HG03196 (cell line): Measurements from ENCODE around the gene CAPZB.

Source experiments
- ATAC-seq: cut with Tn5 transposase; IDR thresholded peaks from one replicate; pipeline ENCODE4 v1.9.1; 2021; ENCODE audit not compliant: unreplicated experiment

CAPZB gene

DNA sequence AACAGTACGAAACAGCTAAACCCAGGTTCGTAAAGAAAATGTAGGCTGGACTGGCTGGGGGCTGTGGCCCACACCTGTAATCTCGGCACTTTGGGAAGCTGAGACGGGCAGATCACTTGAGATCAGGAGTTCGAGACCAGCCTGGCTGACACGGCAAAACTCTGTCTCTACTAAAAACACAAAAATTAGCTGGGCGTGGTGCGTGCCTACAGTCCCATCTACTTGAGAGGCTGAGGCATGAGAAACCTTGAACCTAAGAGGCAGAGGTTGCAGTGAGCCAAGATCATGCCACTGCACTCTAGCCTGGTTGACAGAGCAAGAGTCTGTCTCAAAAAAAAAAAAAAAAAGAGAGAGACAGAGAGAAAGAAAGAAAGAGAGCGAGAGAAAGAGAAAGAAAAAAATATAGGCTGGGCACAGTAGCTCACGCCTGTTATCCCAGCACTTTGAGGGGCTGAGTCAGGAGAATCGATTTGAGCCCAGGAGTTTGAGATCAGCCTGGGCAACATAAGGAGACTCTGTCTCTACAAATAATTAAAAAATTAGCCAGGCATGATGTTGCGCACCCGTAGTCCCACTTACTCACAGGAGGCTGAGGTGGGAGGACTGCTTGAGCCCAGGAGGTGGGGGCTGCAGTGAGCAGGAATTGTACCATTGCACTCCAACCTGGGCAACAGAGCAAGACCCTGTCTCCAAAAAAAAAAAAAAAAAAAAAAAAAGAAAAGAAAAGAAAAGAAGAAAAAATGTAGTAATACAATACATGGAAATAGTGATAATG lies 35.7 kb downstream of the CAPZB start:
- no peak for ATAC-seq

DNA sequence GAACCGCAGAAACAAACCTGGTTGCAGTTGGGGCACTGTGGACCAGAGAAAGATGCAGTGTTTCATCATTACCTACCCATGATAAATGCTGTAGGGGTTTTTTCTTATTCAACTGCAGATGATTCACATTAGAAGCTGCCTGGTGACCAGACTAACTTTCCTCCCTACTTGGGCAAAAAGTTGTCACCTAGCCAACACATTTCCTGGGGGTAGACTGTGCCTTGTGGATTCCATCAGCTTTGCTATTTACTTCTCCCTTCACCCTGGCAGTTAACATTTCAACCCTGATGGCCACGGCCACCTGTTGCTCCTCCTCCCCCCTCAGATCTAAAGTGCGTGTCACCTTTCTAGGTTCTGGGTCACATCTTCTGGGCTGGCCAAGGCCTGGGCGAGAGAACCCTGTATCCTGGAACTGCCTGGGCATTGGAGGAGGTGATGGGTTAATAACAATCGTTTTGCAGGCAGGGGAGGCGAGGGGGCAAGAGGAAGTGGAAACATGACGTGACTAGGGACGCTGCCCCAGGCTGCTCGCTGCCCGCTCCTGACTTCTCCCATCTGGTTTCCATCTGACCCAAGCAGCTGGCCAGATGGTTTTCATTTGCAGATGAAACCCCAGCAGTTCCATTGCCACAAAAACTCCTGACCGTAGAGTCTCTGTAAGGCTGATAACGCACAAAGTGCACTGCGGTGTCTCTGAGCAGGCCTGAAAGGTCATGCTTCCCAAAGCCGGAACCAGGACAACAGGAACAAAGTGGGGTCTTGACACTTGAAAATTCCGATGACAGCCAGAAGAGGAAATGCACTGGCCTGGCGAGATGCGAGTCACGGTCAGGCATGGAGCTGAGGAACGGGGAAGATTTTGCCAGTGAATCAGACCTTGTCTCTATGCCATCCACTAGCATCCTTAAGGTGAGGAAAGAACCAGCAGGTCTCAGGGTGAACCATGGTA lies 36.6 kb downstream of the CAPZB start:
- ATAC-seq = no peak

DNA sequence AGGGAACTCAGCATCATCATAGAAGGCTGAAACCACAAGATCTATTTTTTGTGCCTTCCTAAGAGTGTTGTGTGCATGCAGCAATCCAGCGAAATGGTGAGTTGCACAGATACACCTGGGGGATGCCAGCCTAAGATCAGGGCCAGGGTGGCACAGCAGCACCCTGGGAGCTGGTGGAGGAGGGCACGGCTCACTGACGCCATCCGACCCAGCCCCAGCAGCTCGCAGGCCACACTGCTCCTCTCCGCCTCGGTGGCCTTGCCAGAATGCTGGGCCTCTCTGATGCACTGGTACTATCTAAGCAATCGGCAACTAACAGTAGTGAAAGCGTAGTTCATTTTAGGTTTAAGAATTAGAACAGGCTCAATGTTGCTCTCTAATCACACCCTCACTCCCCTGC lies 37.8 kb downstream of the CAPZB start:
- no peak for ATAC-seq

DNA sequence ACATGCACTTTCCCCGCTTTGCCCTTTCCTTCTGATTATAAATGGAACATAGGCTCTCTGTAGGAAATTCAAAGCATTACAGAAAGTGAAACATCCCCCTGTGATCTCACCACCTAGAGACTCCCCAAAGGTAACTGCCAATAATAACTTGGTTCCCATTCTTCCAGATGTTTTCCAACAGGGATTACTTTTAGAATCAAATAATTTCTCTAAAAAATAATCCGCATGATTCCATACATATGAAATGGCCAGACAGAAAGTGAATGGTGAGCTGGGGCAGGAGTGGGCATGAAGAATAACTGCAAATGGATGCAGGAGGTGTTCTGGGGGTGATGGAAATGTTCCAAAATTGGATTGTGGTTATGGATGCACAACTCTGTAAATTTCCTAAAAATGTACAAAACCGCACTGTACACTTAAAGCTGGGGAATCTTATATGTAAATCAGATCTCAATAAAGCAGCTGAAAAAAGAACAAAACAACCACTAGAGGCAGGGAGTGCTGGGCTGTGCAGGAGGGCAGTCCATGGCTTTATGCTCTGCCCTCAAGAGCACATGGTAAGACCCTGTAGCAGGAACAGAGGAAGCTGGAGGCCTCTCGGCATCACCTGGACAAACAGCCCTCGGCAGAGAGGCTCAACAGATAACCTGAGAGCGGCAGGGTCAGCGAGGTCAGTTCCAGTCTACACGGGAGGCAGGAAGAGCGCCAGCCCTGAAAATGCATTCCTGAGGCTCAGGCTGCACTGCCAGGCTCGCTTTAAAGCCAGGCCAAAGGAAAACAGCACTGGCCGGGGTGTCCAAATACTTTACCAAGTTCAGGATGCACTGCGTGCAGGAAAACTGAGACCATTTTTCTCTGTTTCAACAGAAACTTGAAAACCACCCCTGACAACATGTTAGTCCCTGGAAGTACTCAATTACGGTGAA lies 39.7 kb downstream of the CAPZB start:
- ATAC-seq = no peak

DNA sequence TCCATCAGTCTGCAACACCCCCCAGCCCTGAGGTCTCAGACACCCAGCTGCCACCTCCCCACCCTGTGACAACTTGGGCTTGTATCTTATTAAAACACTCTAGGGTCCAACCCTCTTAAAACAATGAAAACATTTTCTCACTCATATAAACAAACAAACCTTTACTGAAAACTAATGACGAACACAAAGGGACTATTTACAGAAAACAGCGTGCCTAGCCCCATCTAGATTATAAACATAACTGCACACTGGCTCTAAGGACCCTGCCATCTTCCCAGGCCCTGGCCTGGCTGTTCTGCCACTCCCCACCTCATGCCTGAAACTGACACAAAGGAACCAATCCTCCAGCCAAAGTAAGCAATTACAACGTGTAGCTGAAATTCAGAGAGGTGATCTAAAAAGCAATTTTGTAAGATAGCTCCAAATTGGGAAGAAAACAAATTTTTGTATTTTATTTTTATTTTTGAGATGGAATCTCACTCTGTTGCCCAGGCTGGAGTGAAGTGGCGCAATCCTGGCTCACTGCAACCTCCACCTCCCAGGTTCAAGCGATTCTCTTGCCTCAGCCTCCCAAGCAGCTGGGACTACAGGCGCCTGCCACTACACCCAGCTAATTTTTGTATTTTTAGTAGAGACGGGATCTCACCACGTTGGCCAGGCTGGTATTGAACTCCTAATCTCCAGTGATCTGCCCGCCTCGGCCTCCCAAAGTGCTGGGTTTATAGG lies 40.9 kb downstream of the CAPZB start:
- no peak for ATAC-seq

DNA sequence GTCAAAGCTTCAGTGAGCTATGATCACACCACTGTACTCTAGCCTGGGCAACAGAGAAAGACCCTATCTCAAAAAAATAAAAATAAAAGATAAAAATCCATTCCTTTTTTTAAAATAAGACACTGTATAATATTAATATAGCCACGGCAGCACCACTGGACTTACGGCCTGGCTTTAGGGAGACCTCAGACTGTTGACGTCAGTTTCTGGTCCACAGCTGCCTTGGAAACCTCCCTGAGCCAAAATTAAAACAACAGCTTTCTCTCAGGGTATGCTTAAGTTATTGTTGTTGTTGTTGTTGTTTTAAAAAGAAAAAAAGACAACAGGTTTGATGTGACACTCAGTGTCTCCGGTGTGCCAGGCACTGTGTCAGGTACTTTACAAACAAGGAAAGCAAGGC lies 42.0 kb downstream of the CAPZB start:
- no peak for ATAC-seq

DNA sequence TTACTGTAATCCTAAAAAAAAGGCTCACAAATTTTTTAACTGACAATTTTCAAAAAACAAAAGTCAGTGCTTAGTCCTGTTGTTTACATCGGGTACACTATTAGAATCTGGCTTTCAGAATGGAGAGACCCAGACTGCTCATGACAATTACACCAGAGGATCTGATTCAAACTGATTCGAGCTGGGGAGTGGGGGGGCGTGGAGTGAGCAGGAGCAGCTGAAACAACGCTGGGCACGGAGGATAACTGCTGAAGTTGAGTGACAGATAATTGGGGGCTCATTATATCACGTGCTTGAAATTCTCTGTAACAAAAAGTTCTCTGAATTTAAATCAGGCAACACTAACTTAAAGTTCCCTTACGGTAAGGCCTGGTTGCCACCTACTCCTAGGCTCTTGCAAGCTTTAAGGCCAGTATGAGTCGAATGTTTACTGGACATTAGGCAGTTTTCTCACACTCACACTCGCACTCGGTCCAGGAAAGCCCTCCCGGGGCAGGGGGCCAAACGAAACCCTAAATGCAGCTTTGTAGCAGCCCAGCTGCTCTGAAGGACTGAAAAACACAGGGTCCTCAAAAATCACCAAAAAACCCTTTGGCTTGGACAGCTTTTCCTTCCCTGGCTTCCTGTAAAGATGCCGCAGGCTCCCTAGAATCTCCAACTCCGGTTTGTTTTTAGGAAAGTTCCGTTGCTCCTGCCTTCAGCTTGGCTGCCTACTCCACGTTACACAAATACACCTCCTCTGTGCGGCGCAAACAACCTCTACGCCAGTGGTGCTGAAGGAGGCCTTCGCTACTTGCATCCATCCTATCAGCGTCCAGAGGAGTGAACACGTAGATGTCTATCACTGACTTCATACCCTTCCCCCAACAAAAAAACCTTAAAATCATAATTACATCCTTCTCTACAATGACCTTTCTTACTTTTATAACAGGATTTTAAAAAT lies 42.9 kb downstream of the CAPZB start:
- no peak for ATAC-seq

DNA sequence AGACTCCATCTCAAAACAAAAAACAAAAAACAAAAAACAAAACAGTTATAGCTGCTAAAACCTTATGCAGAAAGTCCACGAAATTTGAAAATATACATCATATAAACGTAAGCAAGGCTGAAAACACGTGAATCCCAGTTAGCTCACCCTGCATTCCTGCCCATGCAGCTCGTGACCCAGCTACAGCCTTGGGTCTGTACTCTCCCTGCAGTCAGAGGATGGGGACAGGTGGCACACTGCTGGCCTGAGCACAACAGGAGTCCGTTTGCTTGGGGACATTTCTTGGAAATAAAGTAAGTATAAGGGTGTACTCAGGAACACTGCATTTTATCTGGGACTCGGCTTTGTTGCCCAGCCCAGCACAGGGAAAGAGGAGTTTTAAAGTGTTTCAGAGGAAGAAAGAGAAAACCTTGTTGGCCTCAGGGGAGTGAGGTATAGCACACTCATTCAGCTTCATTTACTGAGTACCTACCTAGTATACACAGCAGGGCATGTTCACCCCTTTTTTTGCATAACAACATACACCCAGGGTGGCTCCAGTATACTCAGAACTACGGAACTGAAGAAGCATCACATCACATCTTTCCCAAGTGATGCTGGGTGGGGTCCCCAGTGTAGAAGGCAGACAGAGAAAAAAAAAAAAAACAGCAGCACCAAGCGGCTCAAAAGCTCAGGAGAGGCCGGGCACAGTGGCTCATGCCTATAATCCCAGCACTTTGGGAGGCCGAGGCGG lies 44.1 kb downstream of the CAPZB start:
- no peak for ATAC-seq

DNA sequence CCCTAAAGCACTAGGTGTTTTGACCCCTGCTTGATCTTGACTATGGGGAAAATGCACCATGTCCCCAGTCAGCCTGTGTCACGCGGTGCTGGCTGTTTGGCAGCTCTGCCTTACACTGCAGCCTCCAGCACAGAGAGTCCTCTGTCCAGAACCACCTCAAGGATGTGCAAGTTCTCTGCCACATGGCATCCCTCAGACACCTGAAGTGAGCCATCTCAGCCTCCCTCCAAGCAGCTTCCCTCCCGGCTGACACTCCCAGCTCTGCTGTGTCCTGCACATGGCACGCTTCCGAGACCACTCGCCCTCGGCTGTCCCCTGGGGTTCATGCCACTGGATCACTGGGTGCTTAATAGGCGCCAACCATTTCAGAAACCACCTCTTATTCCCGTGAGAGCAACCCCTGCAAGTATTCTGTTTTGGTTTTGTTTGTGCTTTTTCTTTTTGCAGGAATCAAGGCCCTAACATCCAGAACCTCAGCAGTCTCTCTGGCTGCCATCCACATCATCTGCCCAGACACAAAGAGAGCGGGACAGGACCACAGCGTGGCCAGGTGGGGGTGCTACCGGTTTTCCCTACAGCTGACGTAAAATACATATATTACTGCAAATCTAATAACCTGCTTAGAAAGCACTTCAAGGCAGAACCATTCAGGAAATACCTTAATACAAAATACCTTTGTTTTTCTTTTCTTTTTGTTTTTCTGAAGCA lies 45.7 kb downstream of the CAPZB start:
- no peak for ATAC-seq

DNA sequence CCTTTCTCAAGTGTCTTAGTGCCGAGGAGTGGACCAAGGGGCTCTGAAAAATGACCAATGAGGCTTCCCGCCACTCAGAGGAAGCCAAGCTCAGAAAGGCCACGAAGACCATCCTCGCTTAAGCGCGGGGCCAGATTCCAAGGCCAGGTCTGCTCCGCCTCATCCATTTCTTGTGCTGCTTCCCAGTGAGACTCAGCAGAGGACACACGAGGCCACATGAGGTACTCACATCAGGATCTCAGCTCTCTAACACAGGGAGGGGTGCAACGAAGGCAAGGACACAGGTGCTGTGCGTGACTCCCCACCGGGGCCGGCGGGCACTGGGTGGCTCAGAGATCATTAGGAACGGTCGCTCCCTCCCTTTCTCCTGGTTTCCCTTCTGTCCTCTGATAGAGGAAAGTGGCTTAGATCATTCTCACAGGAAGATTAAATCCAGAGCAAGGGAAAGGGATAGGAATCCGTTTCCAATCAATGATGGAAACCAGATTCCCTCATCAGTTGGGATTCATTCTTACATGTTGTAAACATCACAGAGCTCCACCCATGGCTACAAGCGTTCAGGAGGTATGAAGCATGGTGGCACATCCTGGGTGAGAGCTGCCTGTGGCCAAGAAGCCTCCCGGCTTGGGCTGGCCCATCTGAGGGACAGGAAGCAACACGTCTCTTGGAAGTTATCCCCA lies 46.7 kb downstream of the CAPZB start:
- no peak for ATAC-seq

DNA sequence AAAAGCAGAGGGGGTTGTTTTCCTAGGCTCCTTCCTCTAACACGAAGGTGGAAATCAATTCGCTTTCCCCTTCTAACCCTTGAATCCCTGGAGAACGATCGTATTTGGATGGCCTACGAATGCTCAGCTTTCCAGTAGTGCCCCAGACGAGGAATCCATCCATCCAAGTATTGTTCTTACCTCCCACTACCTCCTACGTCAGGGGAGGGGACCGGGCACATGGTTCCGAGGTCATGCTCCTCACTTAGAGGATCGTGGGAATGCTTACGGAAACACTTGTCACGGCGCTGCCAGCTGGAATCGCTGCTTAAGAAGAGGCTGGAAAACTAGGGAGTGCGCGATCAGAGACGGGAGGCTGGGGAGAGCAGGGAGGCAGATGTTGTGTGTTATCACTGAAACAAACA lies 47.4 kb downstream of the CAPZB start:
- ATAC-seq = no peak

DNA sequence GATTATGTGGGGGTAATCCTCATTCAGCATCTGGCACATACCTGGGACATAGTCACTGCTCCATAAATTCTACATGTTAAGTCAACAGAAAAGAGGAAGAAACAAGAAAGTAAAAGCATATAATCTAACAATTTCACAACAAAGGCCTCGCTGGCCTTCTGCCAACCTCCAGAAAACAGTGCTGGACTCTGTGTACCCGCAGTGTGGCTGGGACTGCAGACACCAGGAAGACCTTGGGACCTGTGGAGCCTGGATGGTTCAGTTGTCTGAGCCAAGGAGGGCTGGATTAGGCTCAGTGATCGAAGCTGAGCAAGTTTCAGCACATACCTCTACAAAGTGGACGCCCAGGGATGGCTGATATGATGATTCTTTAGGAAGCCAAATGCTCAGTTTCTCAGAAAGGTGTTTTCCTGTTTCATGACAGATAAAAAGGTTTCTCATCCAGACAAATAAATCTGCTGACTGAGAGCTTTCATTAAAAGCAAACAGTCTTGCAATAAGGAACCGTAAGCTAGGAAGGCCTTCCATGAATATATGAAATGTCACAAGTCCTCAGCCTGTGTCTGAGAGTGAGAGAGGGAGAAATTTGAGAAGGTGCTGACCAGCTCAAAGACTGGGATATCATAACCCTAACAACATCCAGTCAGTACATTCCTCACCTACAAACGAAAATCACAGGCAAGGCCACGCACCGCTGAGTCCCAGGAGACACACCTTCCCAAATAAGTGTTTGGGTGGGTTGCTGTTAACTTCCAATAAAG lies 48.4 kb downstream of the CAPZB start:
- no peak for ATAC-seq

DNA sequence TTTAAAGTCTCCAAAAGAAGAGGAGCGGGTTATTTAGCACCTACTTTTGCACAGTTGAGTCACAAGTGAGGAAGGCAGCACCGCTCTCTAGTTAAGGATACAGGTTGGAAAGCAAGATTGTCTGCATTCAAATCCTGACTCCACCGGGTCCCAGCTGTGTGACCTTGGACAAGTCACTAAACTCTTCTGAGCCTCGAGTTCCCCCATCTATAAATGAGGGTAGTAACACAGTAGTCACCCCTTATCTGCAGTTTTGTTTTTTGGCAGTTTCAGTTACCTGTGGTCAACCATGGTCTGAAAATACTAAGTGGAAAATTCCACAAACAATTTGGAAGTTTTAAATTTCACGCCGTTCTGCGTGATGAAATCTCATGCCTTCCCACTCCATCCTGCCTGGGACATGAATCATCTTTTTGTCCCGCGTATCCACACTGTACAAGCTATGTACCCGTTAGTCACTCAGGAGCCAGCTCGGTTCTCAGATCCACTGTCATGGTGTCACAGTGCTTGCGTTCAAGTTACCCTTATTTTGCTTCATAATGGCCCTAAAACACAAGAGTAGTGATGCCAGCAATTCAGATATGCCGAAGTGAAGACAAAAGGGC lies 49.4 kb downstream of the CAPZB start:
- ATAC-seq = no peak

DNA sequence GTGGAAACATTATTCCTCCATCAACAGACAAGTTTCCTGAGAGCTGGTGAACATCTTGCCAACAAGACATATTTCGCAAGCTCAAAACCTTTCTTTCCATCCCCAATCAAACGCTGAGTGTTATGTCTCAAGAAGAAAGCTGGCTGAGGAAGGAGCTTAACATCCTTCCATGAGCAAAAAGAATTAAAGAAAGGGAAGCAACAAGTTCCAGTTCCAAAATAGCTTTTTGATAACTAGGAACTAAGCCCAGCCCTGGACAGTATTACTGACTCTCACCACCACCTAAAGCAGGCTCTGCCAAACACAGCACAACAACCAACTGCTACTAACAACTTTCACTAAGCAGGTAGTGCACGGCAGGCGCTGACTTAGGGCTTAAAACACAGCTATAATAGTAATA lies 50.2 kb downstream of the CAPZB start:
- ATAC-seq = no peak

DNA sequence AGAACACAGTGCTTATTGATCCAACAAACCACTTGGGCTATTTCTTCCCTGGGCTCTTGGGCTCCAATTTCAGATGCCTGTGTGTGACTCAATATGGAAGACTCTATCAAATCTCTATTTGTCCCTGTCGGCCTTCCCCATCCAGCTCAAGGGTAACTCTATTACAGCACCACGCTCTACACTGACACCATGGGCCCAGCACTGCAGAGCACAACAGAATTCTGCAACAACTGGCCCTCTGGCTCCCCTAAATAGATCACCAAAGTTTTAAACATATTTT lies 51.7 kb downstream of the CAPZB start:
- ATAC-seq = no peak

DNA sequence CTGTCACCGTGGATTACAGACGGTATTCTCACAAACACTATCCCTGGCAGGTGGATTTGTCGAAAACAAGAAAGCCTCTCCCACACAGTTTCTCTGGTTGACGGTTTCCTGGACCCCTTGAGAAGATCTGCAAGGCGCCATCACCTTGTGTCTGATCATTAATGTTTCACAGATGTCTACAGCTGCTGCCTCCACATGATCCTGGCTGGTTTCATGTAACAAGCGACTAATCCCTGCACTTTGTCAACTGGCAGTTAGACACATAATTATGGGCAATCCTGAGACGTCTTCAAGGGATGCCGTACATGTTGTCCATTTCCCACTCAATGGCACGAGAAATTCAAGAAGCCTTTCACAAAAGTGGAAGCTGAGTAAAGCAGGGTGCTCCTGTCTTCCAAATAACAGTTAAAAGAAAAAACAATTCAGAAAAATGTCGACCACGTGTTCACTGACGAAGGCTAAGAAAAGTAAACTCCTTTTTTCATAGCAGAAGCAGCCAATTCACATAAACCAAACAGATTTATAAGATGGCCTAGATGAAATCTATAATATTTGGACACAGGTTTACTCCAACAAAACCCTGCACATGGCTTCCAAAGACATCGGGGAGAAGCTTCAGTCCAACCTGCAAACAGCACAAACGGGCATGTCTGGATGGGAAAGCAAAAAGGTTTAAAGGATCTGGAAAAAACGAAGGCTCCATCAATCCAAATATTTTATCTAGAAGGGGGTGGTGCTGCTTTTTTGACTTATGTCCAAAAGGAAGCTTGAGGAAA lies 52.2 kb downstream of the CAPZB start:
- ATAC-seq = no peak
